Stomach (tissue), 4 donors: ENCODE results near the gene FLYWCH2.

Source experiments
- CTCF ChIP-seq, 7 experiments: fragments of 450-650 bp in 4 of 7; fragments of 200-600 bp in 3 of 7; sonication (generic) in 3 of 7; IDR thresholded peaks; one replicate each; pipeline ENCODE4 v1.5.1; 2016 to 2019; ENCODE audit warnings: antibody characterized with exemption in 7 of 7, control low read depth in 2 of 7, mild to moderate bottlenecking in 1 of 7
- POLR2A ChIP-seq, 4 donors: fragments of 450-650 bp; IDR thresholded peaks; one replicate each; pipeline ENCODE4 v1.6.1; 2016; ENCODE audit warnings: antibody characterized with exemption in 4 of 4, control low read depth in 2 of 4, mild to moderate bottlenecking in 1 of 4, moderate library complexity in 1 of 4
- POLR2AphosphoS5 ChIP-seq, 3 donors: sonication (generic); formaldehyde crosslinking; IDR thresholded peaks; one replicate each; pipeline ENCODE4 v1.6.1; 2016; ENCODE audit warnings: antibody characterized with exemption in 3 of 3

GRCh38 chr16:2852731-2853507 lies 30.1 kb upstream of the FLYWCH2 start:
- no peak for TF ChIP-seq POLR2A (IDR thresholded peaks at IDR 0.05)
- TF ChIP-seq CTCF (IDR thresholded peaks at IDR 0.05), result no peak
- TF ChIP-seq POLR2AphosphoS5 (IDR thresholded peaks at IDR 0.05), result no peak
